ENCODE data around the gene FXYD4. TPM values are rescaled to one million over a fixed set of nuclear protein-coding genes. Genes with fewer than 3 reads are reported as not detected.
"Not testable (repeated sequence)": the region's sequence is repeated elsewhere in the genome, so short reads cannot be mapped to it uniquely, and the experiment has no call there.

The FXYD4 gene
- total RNA-seq, 2 donors from 2014 or later: 0.97 TPM; not detected in 1

- no peaks in the 10 kb centered on the region for H3K36me3 Mint-ChIP-seq (ENCODE audit: low read depth)
- peaks cover 3% of the 10 kb centered on the region for H3K9me3 ChIP-seq (ENCODE audit: control insufficient read depth, low read length)
- H3K4me1 Mint-ChIP-seq: peaks cover 12% of the 10 kb centered on the region
- H3K9me3 Mint-ChIP-seq: peaks cover 17% of the 10 kb centered on the region
- no peaks in the 10 kb centered on the region for H3K36me3 ChIP-seq (ENCODE audit: control insufficient read depth, insufficient read depth, low read length)
- H3K9ac ChIP-seq (ENCODE audit: extremely low read depth, low read length, poor library complexity, severe bottlenecking): no peak overlapping the region
- H3K4me3 Mint-ChIP-seq: no peak overlapping the region
- H3K27me3 ChIP-seq (ENCODE audit: control insufficient read depth, insufficient read depth, low read length, poor library complexity, severe bottlenecking): peaks cover 7% of the 10 kb centered on the region
- no peak for DNase-seq
- H3K27ac ChIP-seq (ENCODE audit: low read depth, low read length): no peak overlapping the region
- H3K4me1 ChIP-seq (ENCODE audit: control insufficient read depth, insufficient read depth, low read length): no peaks in the 10 kb centered on the region
- H3K27me3 Mint-ChIP-seq (ENCODE audit: insufficient read depth): peaks cover 2% of the 10 kb centered on the region
- WGBS, 2 experiments (ENCODE audit: insufficient coverage in 1 of 2, insufficient read length in 1 of 2): 91 to 95% methylated on average over 2 to 5 of the region's 5 CpGs
- H3K27ac Mint-ChIP-seq: no peak overlapping the region
- TF ChIP-seq CTCF (conservative IDR thresholded peaks at IDR 0.05): no peak
- no peak overlapping the region for H3K4me3 ChIP-seq (ENCODE audit: low read length)
These were observed 43.5 kb upstream of the FXYD4 start for GRCh38 chr10:43327986-43328385.

- WGBS, 2 experiments (ENCODE audit: insufficient coverage in 1 of 2, insufficient read length in 1 of 2): 95 to 100% methylated on average over 9 to 18 of the region's 18 CpGs
- H3K4me1 Mint-ChIP-seq, H3K27ac Mint-ChIP-seq: not testable (repeated sequence)
These were observed 42.6 kb upstream of the FXYD4 start for GRCh38 chr10:43328810-43329209.

GRCh38 chr10:43329246-43329885 is 42.1 kb upstream of the FXYD4 start:
- WGBS, 2 experiments (ENCODE audit: insufficient coverage in 1 of 2, insufficient read length in 1 of 2): 92 to 96% methylated on average over 16 to 40 of the region's 40 CpGs
- H3K9me3 ChIP-seq (ENCODE audit: control insufficient read depth, low read length); H3K9ac ChIP-seq (ENCODE audit: extremely low read depth, low read length, poor library complexity, severe bottlenecking); H3K4me1 Mint-ChIP-seq; H3K27ac ChIP-seq (ENCODE audit: low read depth, low read length); H3K27ac Mint-ChIP-seq; H3K27me3 Mint-ChIP-seq (ENCODE audit: insufficient read depth); H3K4me3 Mint-ChIP-seq; DNase-seq; H3K27me3 ChIP-seq (ENCODE audit: control insufficient read depth, insufficient read depth, low read length, poor library complexity, severe bottlenecking); H3K36me3 Mint-ChIP-seq (ENCODE audit: low read depth); H3K36me3 ChIP-seq (ENCODE audit: control insufficient read depth, insufficient read depth, low read length); H3K4me3 ChIP-seq (ENCODE audit: low read length); H3K4me1 ChIP-seq (ENCODE audit: control insufficient read depth, insufficient read depth, low read length): not testable (repeated sequence)
- peaks cover 18% of the 10 kb centered on the region for H3K9me3 Mint-ChIP-seq

More at GRCh38 chr10:43328810-43329209, 42.6 kb upstream of the FXYD4 start:
- H3K4me3 ChIP-seq (ENCODE audit: low read length); H3K9ac ChIP-seq (ENCODE audit: extremely low read depth, low read length, poor library complexity, severe bottlenecking); H3K36me3 ChIP-seq (ENCODE audit: control insufficient read depth, insufficient read depth, low read length); H3K4me3 Mint-ChIP-seq; H3K27me3 ChIP-seq (ENCODE audit: control insufficient read depth, insufficient read depth, low read length, poor library complexity, severe bottlenecking); H3K4me1 ChIP-seq (ENCODE audit: control insufficient read depth, insufficient read depth, low read length); DNase-seq; H3K36me3 Mint-ChIP-seq (ENCODE audit: low read depth); H3K27me3 Mint-ChIP-seq (ENCODE audit: insufficient read depth); H3K9me3 ChIP-seq (ENCODE audit: control insufficient read depth, low read length); H3K27ac ChIP-seq (ENCODE audit: low read depth, low read length): not testable (repeated sequence)
- peaks cover 18% of the 10 kb centered on the region for H3K9me3 Mint-ChIP-seq

- not testable (repeated sequence) for H3K27ac ChIP-seq (ENCODE audit: low read depth, low read length); H3K27ac Mint-ChIP-seq; H3K4me1 ChIP-seq (ENCODE audit: control insufficient read depth, insufficient read depth, low read length); H3K27me3 ChIP-seq (ENCODE audit: control insufficient read depth, insufficient read depth, low read length, poor library complexity, severe bottlenecking); H3K9ac ChIP-seq (ENCODE audit: extremely low read depth, low read length, poor library complexity, severe bottlenecking); H3K4me3 ChIP-seq (ENCODE audit: low read length); H3K4me3 Mint-ChIP-seq; H3K4me1 Mint-ChIP-seq; H3K36me3 Mint-ChIP-seq (ENCODE audit: low read depth); H3K27me3 Mint-ChIP-seq (ENCODE audit: insufficient read depth); DNase-seq; H3K36me3 ChIP-seq (ENCODE audit: control insufficient read depth, insufficient read depth, low read length); H3K9me3 ChIP-seq (ENCODE audit: control insufficient read depth, low read length)
- H3K9me3 Mint-ChIP-seq: peaks cover 18% of the 10 kb centered on the region
- 74% methylated on average over 5 of the region's 11 CpGs; no CpG with 5 or more reads in 1 of the 2 experiments for WGBS, 2 experiments (ENCODE audit: insufficient coverage in 1 of 2, insufficient read length in 1 of 2)
These were observed 41.2 kb upstream of the FXYD4 start for GRCh38 chr10:43330049-43330823.

- H3K4me3 ChIP-seq (ENCODE audit: low read length); H3K27ac ChIP-seq (ENCODE audit: low read depth, low read length); H3K9ac ChIP-seq (ENCODE audit: extremely low read depth, low read length, poor library complexity, severe bottlenecking); H3K27me3 Mint-ChIP-seq (ENCODE audit: insufficient read depth); H3K36me3 ChIP-seq (ENCODE audit: control insufficient read depth, insufficient read depth, low read length); H3K36me3 Mint-ChIP-seq (ENCODE audit: low read depth); H3K4me1 ChIP-seq (ENCODE audit: control insufficient read depth, insufficient read depth, low read length); H3K27ac Mint-ChIP-seq; H3K27me3 ChIP-seq (ENCODE audit: control insufficient read depth, insufficient read depth, low read length, poor library complexity, severe bottlenecking); H3K4me1 Mint-ChIP-seq; H3K4me3 Mint-ChIP-seq; DNase-seq; H3K9me3 ChIP-seq (ENCODE audit: control insufficient read depth, low read length): not testable (repeated sequence)
- peaks cover 18% of the 10 kb centered on the region for H3K9me3 Mint-ChIP-seq
- WGBS, 2 experiments (ENCODE audit: insufficient coverage in 1 of 2, insufficient read length in 1 of 2): 83 to 95% methylated on average over 3 to 4 of the region's 4 CpGs
These were observed 40.7 kb upstream of the FXYD4 start for GRCh38 chr10:43330824-43331127.

Measured in endodermal cell (in vitro differentiated cells).